ENCODE data around the gene FAM184A. TPM values are rescaled to one million over a fixed set of nuclear protein-coding genes. Genes with fewer than 3 reads are reported as not detected.

The FAM184A gene
- polyA plus RNA-seq, 1 donor (not counting 4 experiments of a cell fraction or from before 2014, with no cell fraction given) = 0.20 TPM

DNA sequence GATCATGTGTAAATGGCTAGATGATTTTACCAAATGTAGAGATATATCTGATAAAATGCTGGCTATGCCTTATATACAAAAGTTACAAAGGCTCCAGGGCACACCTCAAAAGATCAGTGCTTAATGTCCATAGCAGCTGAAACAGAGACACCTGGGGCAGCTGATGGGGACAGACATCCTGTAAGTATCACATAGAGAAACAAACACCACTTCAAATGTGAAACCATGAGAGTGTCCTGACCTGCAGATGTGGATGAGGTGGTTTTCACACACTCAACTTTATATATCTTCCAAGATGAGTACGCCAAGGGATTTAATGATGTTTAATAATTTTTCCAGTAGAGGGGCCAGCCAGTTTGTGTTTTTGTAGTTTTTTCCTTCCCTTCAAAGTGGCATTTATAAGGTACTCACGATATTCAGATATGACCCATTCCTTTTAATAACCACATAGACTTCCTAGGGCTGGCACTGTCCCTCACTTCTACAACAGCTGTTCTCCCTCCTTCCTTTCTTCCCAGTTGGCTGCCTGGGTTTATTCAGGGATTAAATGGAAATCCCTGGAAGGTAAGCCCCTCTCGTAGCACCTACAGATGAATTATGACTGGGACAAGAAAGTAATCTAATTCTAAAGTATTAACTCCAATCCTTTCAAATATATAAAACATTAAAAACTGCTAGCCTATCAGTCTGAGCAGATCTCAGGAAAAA is 93.2 kb downstream of the FAM184A start:
- FAIRE-seq (no peak), DNase-seq (ENCODE audit: low read depth, low spot score) (no peak)
- Histone ChIP-seq H3K4me2 (ENCODE audit: control insufficient read depth, extremely low read depth, insufficient read depth, low read depth, low read length) (no peak overlapping the region), H3K4me3 (ENCODE audit: control insufficient read depth in 2 of 3, extremely low read depth in 1 of 3, insufficient read depth in 2 of 3, low read depth in 1 of 3, low read length in 3 of 3) (no peak overlapping the region), H3K27me3 (ENCODE audit: control insufficient read depth, extremely low read depth, insufficient read depth, low read length) (no peaks in the 10 kb centered on the region), H3K27ac (ENCODE audit: control insufficient read depth, insufficient read depth, low read length) (no peak overlapping the region), H3K36me3 (ENCODE audit: control insufficient read depth in 2 of 2, extremely low read depth in 1 of 2, insufficient read depth in 2 of 2, low read length in 2 of 2) (no peaks in the 10 kb centered on the region), H3K79me2 (ENCODE audit: control insufficient read depth, insufficient read depth, low read length) (no peaks in the 10 kb centered on the region), H3K9me1 (ENCODE audit: control insufficient read depth, extremely low read depth, insufficient read depth, low read length) (no peaks in the 10 kb centered on the region), H3K9ac (ENCODE audit: control insufficient read depth, extremely low read depth, insufficient read depth, low read length) (no peak overlapping the region), H3K9me3 (ENCODE audit: control insufficient read depth, low read depth, low read length) (no peaks in the 10 kb centered on the region), H3K4me1 (ENCODE audit: control insufficient read depth, extremely low read depth, insufficient read depth, low read length) (no peaks in the 10 kb centered on the region), H2AFZ (ENCODE audit: control insufficient read depth, low read length) (no peak overlapping the region), H4K20me1 (ENCODE audit: control insufficient read depth, extremely low read depth, insufficient read depth, low read length) (no peaks in the 10 kb centered on the region)
- no peak for TF ChIP-seq EZH2 (IDR thresholded peaks at IDR 0.05; ENCODE audit: low read length)
- TF ChIP-seq, protein P1, sequence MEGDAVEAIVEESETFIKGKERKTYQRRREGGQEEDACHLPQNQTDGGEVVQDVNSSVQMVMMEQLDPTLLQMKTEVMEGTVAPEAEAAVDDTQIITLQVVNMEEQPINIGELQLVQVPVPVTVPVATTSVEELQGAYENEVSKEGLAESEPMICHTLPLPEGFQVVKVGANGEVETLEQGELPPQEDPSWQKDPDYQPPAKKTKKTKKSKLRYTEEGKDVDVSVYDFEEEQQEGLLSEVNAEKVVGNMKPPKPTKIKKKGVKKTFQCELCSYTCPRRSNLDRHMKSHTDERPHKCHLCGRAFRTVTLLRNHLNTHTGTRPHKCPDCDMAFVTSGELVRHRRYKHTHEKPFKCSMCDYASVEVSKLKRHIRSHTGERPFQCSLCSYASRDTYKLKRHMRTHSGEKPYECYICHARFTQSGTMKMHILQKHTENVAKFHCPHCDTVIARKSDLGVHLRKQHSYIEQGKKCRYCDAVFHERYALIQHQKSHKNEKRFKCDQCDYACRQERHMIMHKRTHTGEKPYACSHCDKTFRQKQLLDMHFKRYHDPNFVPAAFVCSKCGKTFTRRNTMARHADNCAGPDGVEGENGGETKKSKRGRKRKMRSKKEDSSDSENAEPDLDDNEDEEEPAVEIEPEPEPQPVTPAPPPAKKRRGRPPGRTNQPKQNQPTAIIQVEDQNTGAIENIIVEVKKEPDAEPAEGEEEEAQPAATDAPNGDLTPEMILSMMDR (optimal IDR thresholded peaks at IDR 0.05 in 1 of 3, IDR thresholded peaks at IDR 0.05 in 1 of 3, conservative IDR thresholded peaks at IDR 0.05 in 1 of 3; ENCODE audit: extremely low read depth in 1 of 3, insufficient read depth in 2 of 3, low read length in 3 of 3) = no peak
- dilution Hi-C loops (cut with MboI; ENCODE audit: extremely low pct_ligation_motif_present, low sequenced_read_pairs) = no loop called here

DNA sequence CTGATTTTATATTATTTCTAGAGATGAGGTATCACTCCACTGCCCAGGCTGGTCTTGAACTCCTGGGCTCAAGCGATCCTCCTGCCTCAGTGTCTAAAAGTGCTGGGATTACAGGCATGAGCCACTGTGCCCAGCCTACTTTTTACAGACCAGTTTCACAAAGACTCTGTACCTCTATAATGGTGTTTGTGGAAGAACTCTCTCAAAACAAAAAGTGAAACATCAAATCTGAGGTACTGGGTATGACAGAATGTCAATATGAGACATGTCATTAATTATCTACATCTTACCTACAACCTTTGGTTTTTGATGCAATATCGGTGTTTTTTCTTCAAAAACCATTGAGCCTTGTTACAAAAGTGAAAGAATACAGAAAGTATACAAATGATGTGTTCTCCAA is 94.1 kb downstream of the FAM184A start:
- Histone ChIP-seq H3K4me2 (ENCODE audit: control insufficient read depth, extremely low read depth, insufficient read depth, low read depth, low read length) (no peak overlapping the region), H3K36me3 (ENCODE audit: control insufficient read depth in 2 of 2, extremely low read depth in 1 of 2, insufficient read depth in 2 of 2, low read length in 2 of 2) (no peaks in the 10 kb centered on the region), H3K79me2 (ENCODE audit: control insufficient read depth, insufficient read depth, low read length) (no peaks in the 10 kb centered on the region), H3K9me3 (ENCODE audit: control insufficient read depth, low read depth, low read length) (no peaks in the 10 kb centered on the region), H3K9me1 (ENCODE audit: control insufficient read depth, extremely low read depth, insufficient read depth, low read length) (no peaks in the 10 kb centered on the region), H3K27me3 (ENCODE audit: control insufficient read depth, extremely low read depth, insufficient read depth, low read length) (no peaks in the 10 kb centered on the region), H2AFZ (ENCODE audit: control insufficient read depth, low read length) (no peak overlapping the region), H3K4me3 (ENCODE audit: control insufficient read depth in 2 of 3, extremely low read depth in 1 of 3, insufficient read depth in 2 of 3, low read depth in 1 of 3, low read length in 3 of 3) (no peak overlapping the region), H3K27ac (ENCODE audit: control insufficient read depth, insufficient read depth, low read length) (no peak overlapping the region), H4K20me1 (ENCODE audit: control insufficient read depth, extremely low read depth, insufficient read depth, low read length) (no peaks in the 10 kb centered on the region), H3K4me1 (ENCODE audit: control insufficient read depth, extremely low read depth, insufficient read depth, low read length) (no peaks in the 10 kb centered on the region), H3K9ac (ENCODE audit: control insufficient read depth, extremely low read depth, insufficient read depth, low read length) (no peak overlapping the region)
- no peak for FAIRE-seq
- TF ChIP-seq, protein P1 (optimal IDR thresholded peaks at IDR 0.05 in 1 of 3, IDR thresholded peaks at IDR 0.05 in 1 of 3, conservative IDR thresholded peaks at IDR 0.05 in 1 of 3; ENCODE audit: extremely low read depth in 1 of 3, insufficient read depth in 2 of 3, low read length in 3 of 3) = no peak
- no peak for TF ChIP-seq EZH2 (IDR thresholded peaks at IDR 0.05; ENCODE audit: low read length)
- no peak for DNase-seq (ENCODE audit: low read depth, low spot score)
- dilution Hi-C loops (cut with MboI; ENCODE audit: extremely low pct_ligation_motif_present, low sequenced_read_pairs) = no loop called here

Data from keratinocyte (primary cell).